ENCODE measurements around the gene BPIFB6. TPM values are rescaled to one million over a fixed set of nuclear protein-coding genes. Genes with fewer than 3 reads are reported as not detected.

The BPIFB6 gene
- total RNA-seq, 3 donors from 2014 or later: not detected

- Histone ChIP-seq H3K27ac (no peak overlapping the region), H3K4me1 (no peaks in the 10 kb centered on the region), H3K9me3 (no peaks in the 10 kb centered on the region), H3K27me3 (peaks cover 0 to 18% of the 10 kb centered on the region in 2 donors), H3K4me3 (no peak overlapping the region), H3K36me3 (no peaks in the 10 kb centered on the region)
- TF ChIP-seq POLR2A (IDR thresholded peaks at IDR 0.05) (no peak), CTCF (IDR thresholded peaks at IDR 0.05) (no peak), POLR2AphosphoS5 (IDR thresholded peaks at IDR 0.05) (no peak)
- intact Hi-C loops (cut with DNase I; ENCODE audit: low total_unique reads): no loop called here
- no peak for DNase-seq (ENCODE audit: low spot score in 2 of 2)
These were observed 13.9 kb upstream of the BPIFB6 start for GRCh38 chr20:33017542-33017941.

GRCh38 chr20:33018169-33018931, 13.1 kb upstream of the BPIFB6 start:
- Histone ChIP-seq H3K27me3 (peaks cover 0 to 18% of the 10 kb centered on the region in 2 donors), H3K4me1 (no peaks in the 10 kb centered on the region), H3K36me3 (no peaks in the 10 kb centered on the region), H3K27ac (no peak overlapping the region), H3K9me3 (no peaks in the 10 kb centered on the region), H3K4me3 (no peak overlapping the region)
- no peak for DNase-seq (ENCODE audit: low spot score in 2 of 2)
- TF ChIP-seq POLR2A (IDR thresholded peaks at IDR 0.05): no peak
- no peak for TF ChIP-seq CTCF (IDR thresholded peaks at IDR 0.05)
- TF ChIP-seq POLR2AphosphoS5 (IDR thresholded peaks at IDR 0.05): no peak
- intact Hi-C loops (cut with DNase I; ENCODE audit: low total_unique reads): no loop called here

- Histone ChIP-seq H3K27ac (no peak overlapping the region), H3K4me3 (no peak overlapping the region)
- intact Hi-C loops (cut with DNase I; ENCODE audit: low total_unique reads): no loop called here
These were observed 11.8 kb upstream of the BPIFB6 start for GRCh38 chr20:33019465-33020277.

GRCh38 chr20:33020278-33021161, 10.9 kb upstream of the BPIFB6 start:
- no peak for TF ChIP-seq CTCF (IDR thresholded peaks at IDR 0.05)
- TF ChIP-seq POLR2AphosphoS5 (IDR thresholded peaks at IDR 0.05): no peak
- no peak for TF ChIP-seq POLR2A (IDR thresholded peaks at IDR 0.05)

More at GRCh38 chr20:33019465-33020277, 11.8 kb upstream of the BPIFB6 start:
- H3K9me3 ChIP-seq: no peaks in the 10 kb centered on the region
- H3K27me3 ChIP-seq: peaks cover 0 to 18% of the 10 kb centered on the region in 2 donors
- DNase-seq (ENCODE audit: low spot score in 2 of 2): no peak
- no peaks in the 10 kb centered on the region for H3K4me1 ChIP-seq
- no peak for TF ChIP-seq CTCF (IDR thresholded peaks at IDR 0.05)
- no peak for TF ChIP-seq POLR2AphosphoS5 (IDR thresholded peaks at IDR 0.05)
- TF ChIP-seq POLR2A (IDR thresholded peaks at IDR 0.05): no peak
- no peaks in the 10 kb centered on the region for H3K36me3 ChIP-seq

More at GRCh38 chr20:33020278-33021161, 10.9 kb upstream of the BPIFB6 start:
- Histone ChIP-seq H3K4me1 (no peaks in the 10 kb centered on the region), H3K36me3 (no peaks in the 10 kb centered on the region), H3K27me3 (peaks cover 0 to 15% of the 10 kb centered on the region in 2 donors), H3K27ac (no peak overlapping the region), H3K4me3 (no peak overlapping the region), H3K9me3 (no peaks in the 10 kb centered on the region)
- no peak for DNase-seq (ENCODE audit: low spot score in 2 of 2)
- intact Hi-C loops (cut with DNase I; ENCODE audit: low total_unique reads): no loop called here

Data from breast epithelium (tissue), 4 donors.